HG02943 (cell line): ENCODE measurements around the gene ECM2.

Experiments used
- ATAC-seq: cut with Tn5 transposase; IDR thresholded peaks from one replicate; pipeline ENCODE4 v1.9.1; 2021; ENCODE audit warnings: mild to moderate bottlenecking, low read depth, moderate library complexity; ENCODE audit not compliant: unreplicated experiment

Gene ECM2

DNA sequence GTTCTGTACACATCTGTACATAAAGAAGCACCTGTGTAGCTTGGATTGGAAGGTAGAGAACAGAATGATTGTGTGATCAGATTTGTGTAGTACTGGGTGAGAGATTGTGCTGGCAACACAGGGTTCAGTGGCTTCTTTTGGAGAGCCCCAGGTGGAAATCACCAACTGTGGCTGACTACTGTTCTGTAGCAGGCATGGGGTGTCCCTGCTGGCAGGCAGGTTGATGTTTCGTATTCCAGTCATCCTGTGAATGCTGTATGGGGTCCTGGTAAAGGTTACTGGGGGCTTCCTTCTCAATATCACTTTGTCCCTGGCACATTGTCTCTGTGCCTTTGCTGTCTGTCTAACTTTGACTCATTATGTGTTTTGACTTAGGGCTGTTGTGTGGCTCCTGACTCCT lies 58.8 kb downstream of the ECM2 start:
- ATAC-seq, result no peak

DNA sequence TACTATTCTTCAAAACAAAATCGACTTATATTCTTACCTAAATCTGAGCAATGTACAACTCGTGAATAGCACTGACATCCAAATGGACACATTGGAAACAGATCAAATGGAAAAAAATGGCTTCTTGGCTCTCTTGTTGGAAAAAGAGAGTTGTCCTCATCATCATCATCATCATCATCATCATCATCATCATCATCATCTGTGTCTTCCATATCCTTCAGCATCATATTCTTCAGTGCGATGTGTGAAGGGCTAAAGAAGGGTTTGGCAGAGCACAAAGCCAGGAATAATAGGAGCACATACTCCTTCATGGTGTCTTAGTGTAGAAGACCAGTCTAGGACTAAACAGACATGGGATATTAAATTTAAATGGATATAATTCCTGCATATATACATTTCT lies 61.2 kb downstream of the ECM2 start:
- ATAC-seq, result no peak

DNA sequence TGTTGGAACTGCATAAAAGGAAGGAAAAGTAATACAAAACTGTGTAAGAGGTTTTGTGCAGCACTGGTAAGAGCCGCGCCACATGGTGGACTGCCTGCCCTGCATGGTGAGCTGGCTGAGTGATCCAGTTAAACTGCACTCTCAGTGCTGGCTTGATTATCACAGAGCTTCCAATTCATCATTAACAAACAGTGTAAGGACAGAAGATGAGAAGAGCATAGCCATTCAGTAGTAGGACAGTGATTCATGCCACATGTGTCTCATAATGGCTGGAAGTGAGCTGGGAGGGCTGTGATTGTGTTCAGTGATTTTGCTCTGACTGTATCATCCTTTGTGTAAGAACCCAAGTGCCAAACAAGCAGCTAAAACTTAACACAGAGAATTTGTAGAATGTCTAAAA lies 67.6 kb downstream of the ECM2 start:
- no peak for ATAC-seq

DNA sequence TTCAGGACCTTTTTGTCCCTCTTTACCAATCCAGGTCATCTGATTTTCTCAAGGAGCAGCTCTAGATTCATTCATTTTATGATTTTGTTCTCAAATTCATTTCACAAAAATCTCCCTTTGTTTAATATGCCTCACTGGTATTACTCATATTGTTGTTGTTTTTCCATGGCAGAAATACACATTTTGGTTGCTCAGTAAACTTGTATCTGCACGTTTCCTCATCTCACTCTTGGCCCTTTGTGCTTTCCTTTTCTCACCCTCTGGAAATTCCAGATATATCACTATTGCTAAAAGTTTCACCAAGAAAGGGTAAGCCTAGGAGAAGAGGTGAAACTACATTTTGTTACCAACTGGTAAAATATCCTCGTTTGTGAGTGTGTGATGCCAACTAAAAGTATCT lies 68.3 kb downstream of the ECM2 start:
- no peak for ATAC-seq

DNA sequence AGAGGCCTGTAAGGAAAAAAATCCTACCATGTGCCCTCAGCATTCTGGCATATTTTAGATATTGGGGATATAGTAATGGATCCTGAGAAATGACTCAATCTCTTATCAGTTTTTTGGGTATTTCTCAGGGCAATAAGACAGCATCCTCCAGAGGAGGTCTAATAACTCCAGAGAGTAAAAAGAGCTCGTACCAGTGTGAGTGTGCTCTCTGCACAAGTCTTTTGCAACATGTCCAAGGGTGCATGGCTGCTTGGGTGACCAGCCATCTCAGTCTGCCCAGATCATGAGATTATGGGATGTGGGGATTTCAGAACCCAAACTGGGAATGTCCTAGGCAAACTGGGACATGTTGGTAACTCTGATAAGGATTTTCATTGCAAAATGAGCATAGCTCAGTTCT lies 68.7 kb downstream of the ECM2 start:
- ATAC-seq, result no peak

DNA sequence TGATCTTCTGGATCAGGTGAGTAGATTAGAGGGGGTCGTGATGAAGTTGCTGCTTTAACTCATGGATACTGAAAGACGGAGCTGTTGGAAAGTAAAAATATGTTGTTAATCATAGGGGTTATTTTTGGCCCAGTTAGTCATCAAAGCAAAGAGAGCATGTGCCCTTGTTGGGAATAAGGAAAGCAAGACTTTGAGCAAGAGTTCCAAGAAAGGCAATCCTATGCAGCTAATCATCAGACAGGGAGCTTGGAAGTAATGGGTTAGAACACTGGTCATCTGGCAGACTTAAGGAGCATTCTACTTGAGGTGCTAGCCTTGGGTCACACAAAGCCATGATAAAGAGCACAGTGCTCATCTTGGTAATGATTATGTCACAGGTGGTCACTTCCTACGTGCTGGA lies 71.8 kb downstream of the ECM2 start:
- no peak for ATAC-seq

DNA sequence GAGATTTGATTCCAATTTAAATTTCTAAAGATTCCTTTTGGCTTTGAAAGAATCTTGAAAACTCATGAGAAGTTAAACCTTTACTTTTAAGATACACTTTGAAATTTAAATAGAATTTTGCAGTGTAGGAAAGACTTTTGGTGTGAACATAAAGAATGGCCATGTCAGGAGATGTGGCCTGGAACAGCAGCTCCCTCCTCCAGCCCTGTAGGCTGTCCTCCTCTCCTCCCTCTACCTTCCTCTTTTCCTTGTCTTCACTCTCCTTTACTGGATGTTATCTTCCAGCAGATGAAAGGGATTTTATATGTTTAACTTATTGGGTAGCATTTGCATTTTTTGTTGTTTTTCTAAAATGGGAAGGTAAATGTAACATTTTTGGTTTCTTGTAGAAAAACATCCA lies 72.4 kb downstream of the ECM2 start:
- ATAC-seq, result no peak

DNA sequence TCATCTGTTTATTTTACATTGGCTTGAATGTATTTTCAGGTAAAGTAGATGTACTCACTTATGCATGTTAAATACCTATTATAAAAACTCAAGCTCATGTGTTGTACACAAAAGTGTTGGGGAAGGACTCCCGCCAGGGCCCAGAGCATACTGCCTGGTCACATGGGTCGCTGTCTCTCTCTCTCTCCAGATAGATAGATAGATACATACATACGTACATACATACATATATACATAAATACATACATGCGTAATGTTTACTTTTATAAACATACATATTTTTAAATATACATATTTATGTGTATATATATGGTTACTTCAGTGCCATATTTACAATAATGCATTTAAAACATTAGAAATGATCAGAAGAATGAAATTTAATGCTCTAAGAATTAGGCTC lies 78.2 kb downstream of the ECM2 start:
- no peak for ATAC-seq

DNA sequence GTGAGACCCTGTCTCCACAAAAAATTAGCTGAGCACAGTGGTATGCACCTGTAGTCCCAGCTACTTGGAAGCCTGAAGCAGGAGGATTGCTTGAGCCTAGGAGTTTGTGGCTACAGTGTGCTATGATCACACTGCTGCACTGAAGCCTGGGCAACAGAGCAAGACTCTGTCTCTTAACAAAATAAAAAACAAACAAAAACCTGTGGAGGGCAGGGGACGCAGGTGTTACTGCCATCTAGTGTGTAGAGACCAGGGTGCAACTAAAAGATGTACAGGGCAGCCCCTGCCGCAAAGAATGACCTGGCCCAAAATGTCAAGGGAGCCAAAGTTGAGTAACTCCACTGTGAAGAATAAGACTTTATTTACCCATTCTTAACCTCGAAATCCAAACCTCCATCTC lies 80.6 kb downstream of the ECM2 start:
- ATAC-seq, result no peak

DNA sequence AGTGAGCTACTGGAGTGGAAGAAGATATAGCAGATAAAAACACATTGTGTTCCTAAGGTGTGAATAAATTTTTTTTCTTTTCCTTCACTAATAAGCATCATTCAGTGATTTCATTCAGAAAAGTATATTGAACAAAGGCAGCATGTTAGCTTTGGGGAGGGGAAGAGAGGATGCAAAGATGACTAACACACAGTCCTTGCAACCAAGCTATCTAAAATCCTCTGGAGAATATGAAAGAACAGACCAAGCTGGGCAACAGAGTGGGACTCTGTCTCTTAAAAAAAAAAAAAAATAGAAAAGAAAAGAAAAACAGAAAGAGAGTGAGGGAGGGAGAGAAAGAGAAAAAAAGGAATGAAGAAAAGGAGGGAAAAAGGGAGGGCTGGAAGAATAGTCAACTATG lies 89.3 kb downstream of the ECM2 start:
- no peak for ATAC-seq
